HepG2 (cell line): ENCODE results near the gene C11orf54. TPM values are rescaled to one million over a fixed set of nuclear protein-coding genes. Genes with fewer than 3 reads are reported as not detected.

Experiments
- AHR ChIP-seq: IDR thresholded peaks from 2 replicates; pipeline ENCODE4 v1.6.1; 2018; ENCODE audit warnings: missing genetic modification reagents, missing compliant biosample characterization
- ASH2L ChIP-seq: fragments of 300-600, 200-600 bp; sonication (generic); IDR thresholded peaks from 2 replicates; pipeline ENCODE4 v1.7.0; 2017; ENCODE audit warnings: low read depth, mild to moderate bottlenecking, moderate library complexity, mixed read lengths, low read length; ENCODE audit not compliant: insufficient read length
- ELF1 ChIP-seq: sonication (generic); formaldehyde crosslinking; IDR thresholded peaks from 2 replicates; pipeline ENCODE4 v1.4.0; 2020; ENCODE audit warnings: missing genetic modification reagents
- ETV6 ChIP-seq: sonication (generic); formaldehyde crosslinking; conservative IDR thresholded peaks from 2 replicates; pipeline ENCODE4 v1.4.0; 2020; ENCODE audit warnings: missing genetic modification reagents
- FOXK2 ChIP-seq: fragments of 450-650 bp; IDR thresholded peaks from 2 replicates; pipeline ENCODE4 v1.6.1; 2016
- MAFK ChIP-seq, 2 experiments: IDR thresholded peaks in 1 of 2; conservative IDR thresholded peaks in 1 of 2; 2 replicates each; pipeline ENCODE4 v1.6.1; 2011; ENCODE audit warnings: improper control_type of control experiment in 2 of 2, low read length in 2 of 2
- MYC ChIP-seq: sonication (generic); formaldehyde crosslinking; IDR thresholded peaks from 2 replicates; pipeline ENCODE4 v1.9.0; 2021; ENCODE audit warnings: missing genetic modification reagents, borderline replicate concordance
- NFKBIZ ChIP-seq: IDR thresholded peaks from 2 replicates; pipeline ENCODE4 v1.6.1; 2018; ENCODE audit warnings: missing genetic modification reagents, missing compliant biosample characterization
- PAX8 ChIP-seq: sonication (generic); formaldehyde crosslinking; IDR thresholded peaks from 2 replicates; pipeline ENCODE4 v1.8.0; 2022; ENCODE audit warnings: mild to moderate bottlenecking, missing genetic modification reagents, borderline replicate concordance
- POLR2G ChIP-seq: fragments of 200-400 bp; formaldehyde crosslinking; IDR thresholded peaks from 2 replicates; pipeline ENCODE4 v1.6.1; 2018; ENCODE audit warnings: mild to moderate bottlenecking, low read depth, low read length, moderate library complexity
- RBAK ChIP-seq: sonication (generic); formaldehyde crosslinking; IDR thresholded peaks from 2 replicates; pipeline ENCODE4 v1.5.1; 2020; ENCODE audit warnings: mild to moderate bottlenecking, missing genetic modification reagents
- SPEN ChIP-seq: sonication (generic); formaldehyde crosslinking; IDR thresholded peaks from 2 replicates; pipeline ENCODE4 v1.5.1; 2020; ENCODE audit warnings: low read depth, mild to moderate bottlenecking, missing genetic modification reagents
- STAT5B ChIP-seq: sonication (generic); formaldehyde crosslinking; IDR thresholded peaks from 2 replicates; pipeline ENCODE4 v1.4.0; 2020; ENCODE audit warnings: missing genetic modification reagents
- WIZ ChIP-seq: sonication (generic); formaldehyde crosslinking; IDR thresholded peaks from 2 replicates; pipeline ENCODE4 v1.5.1; 2020; ENCODE audit warnings: mild to moderate bottlenecking, missing genetic modification reagents
- XRCC5 ChIP-seq: fragments of 200-400 bp; formaldehyde crosslinking; optimal IDR thresholded peaks from 2 replicates; pipeline ENCODE3; 2017; ENCODE audit warnings: mild to moderate bottlenecking, low read length
- ZBTB21 ChIP-seq: sonication (generic); formaldehyde crosslinking; IDR thresholded peaks from 2 replicates; pipeline ENCODE4 v1.4.0; 2020; ENCODE audit warnings: missing genetic modification reagents
- ZFP36L2 ChIP-seq: sonication (generic); formaldehyde crosslinking; IDR thresholded peaks from 2 replicates; pipeline ENCODE4 v1.4.0; 2020; ENCODE audit warnings: missing genetic modification reagents
- ZKSCAN5 ChIP-seq: sonication (generic); formaldehyde crosslinking; IDR thresholded peaks from 2 replicates; pipeline ENCODE4 v1.5.1; 2020; ENCODE audit warnings: mild to moderate bottlenecking, missing genetic modification reagents
- ZNF230 ChIP-seq: sonication (generic); formaldehyde crosslinking; IDR thresholded peaks from 2 replicates; pipeline ENCODE4 v1.4.0; 2020; ENCODE audit warnings: mild to moderate bottlenecking, missing genetic modification reagents
- ZNF317 ChIP-seq: sonication (generic); formaldehyde crosslinking; IDR thresholded peaks from 2 replicates; pipeline ENCODE4 v1.5.0; 2020; ENCODE audit warnings: mild to moderate bottlenecking, missing genetic modification reagents
- ZNF558 ChIP-seq: sonication (generic); formaldehyde crosslinking; IDR thresholded peaks from 2 replicates; pipeline ENCODE4 v1.9.0; 2022; ENCODE audit warnings: mild to moderate bottlenecking, missing genetic modification reagents, borderline replicate concordance
- ZNF598 ChIP-seq: sonication (generic); formaldehyde crosslinking; IDR thresholded peaks from 2 replicates; pipeline ENCODE4 v1.5.1; 2020; ENCODE audit warnings: mild to moderate bottlenecking, missing genetic modification reagents, borderline replicate concordance
- ZNF616 ChIP-seq: sonication (generic); formaldehyde crosslinking; IDR thresholded peaks from 2 replicates; pipeline ENCODE4 v1.5.0; 2020; ENCODE audit warnings: low read depth, mild to moderate bottlenecking, missing genetic modification reagents
- ZNF713 ChIP-seq: sonication (generic); formaldehyde crosslinking; IDR thresholded peaks from 2 replicates; pipeline ENCODE4 v1.4.0; 2020; ENCODE audit warnings: mild to moderate bottlenecking, missing genetic modification reagents
- ZNF83 ChIP-seq: sonication (generic); formaldehyde crosslinking; IDR thresholded peaks from 2 replicates; pipeline ENCODE4 v1.4.0; 2020; ENCODE audit warnings: missing genetic modification reagents, mild to moderate bottlenecking, borderline replicate concordance
- polyA plus RNA-seq, 8 experiments: library from polyadenylated mRNA; depleted of rRNA in 3 of 8; stranded (reverse) in 7 of 8; unstranded in 1 of 8; fragments of >200 nt; fragmentation: Illumina TruSeq in 4 of 8; extraction: Trizol in 4 of 8; gene quantifications; 2 replicates each; pipeline versions ENCODE4 v1.2.1 to v1.2.3, GENCODE V29; 2011 to 2016; ENCODE audit warnings: low read depth in 4 of 8, missing spikeins in 1 of 8, mixed read lengths in 1 of 8; ENCODE audit not compliant: insufficient read depth in 1 of 8
- total RNA-seq, 5 experiments: library from RNA; depleted of rRNA; stranded (reverse); fragments of >200 nt; fragmentation: Illumina TruSeq; extraction: Trizol; gene quantifications; 2 replicates each; pipeline ENCODE4 v1.2.3, GENCODE V29; 2016; ENCODE audit warnings: low read depth in 1 of 5
- TF ChIP-seq, protein P1 (sequence below): sonication (generic); formaldehyde crosslinking; IDR thresholded peaks from 2 replicates; pipeline ENCODE4 v1.8.1; 2023; ENCODE audit warnings: mild to moderate bottlenecking, inconsistent platforms, moderate library complexity, missing genetic modification reagents, borderline replicate concordance
- TF ChIP-seq, protein P2 (sequence below): sonication (generic); formaldehyde crosslinking; IDR thresholded peaks from 2 replicates; pipeline ENCODE4 v1.4.0; 2020; ENCODE audit warnings: missing genetic modification reagents
- TF ChIP-seq, protein P3 (sequence below): sonication (generic); formaldehyde crosslinking; IDR thresholded peaks from 2 replicates; pipeline ENCODE4 v1.5.0; 2020; ENCODE audit warnings: mild to moderate bottlenecking, missing genetic modification reagents

Gene C11orf54
- total and polyA plus RNA-seq, 2 of the 13 experiments (the other 11 are each of a cell fraction or from before 2014, with no cell fraction given): 42.7 to 50.1 TPM

DNA sequence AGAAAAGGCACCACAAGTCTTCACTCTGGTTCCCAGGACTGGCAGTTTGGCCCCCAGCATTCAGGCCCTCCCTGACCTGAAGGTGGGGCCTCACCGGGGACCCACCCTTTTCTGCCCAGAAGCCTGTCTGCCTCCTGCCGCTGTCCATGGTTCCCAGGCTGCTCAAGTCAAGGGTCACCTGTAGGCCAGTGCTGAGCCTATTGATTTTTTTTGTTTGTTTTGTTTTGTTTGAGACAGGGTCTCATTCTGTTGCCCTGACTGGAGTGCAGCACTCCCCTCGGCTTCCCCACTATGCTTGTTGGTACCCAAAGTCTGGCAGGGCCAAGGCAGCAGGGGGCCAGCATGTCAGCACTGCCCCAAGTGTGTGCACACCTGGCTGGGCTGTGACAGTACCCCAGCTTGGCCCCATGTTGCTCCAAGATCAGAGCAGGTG is 31.6 kb downstream of the C11orf54 start (continued):
- TF ChIP-seq WIZ (CRISPR knock-in tag): peak; percentile 99
- no peak for TF ChIP-seq ZNF616 (CRISPR knock-in tag)
- TF ChIP-seq, protein P1, sequence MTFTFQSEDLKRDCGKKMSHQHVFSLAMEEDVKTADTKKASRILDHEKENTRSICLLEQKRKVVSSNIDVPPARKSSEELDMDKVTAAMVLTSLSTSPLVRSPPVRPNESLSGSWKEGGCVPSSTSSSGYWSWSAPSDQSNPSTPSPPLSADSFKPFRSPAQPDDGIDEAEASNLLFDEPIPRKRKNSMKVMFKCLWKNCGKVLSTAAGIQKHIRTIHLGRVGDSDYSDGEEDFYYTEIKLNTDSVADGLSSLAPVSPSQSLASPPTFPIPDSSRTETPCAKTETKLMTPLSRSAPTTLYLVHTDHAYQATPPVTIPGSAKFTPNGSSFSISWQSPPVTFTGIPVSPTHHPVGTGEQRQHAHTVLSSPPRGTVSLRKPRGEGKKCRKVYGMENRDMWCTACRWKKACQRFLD (CRISPR knock-in tag): no peak
- no peak for TF ChIP-seq MYC
- TF ChIP-seq ZNF83 (CRISPR knock-in tag): no peak
- 0 out of 2 replicates have a peak, but pooled peaks have one; percentile 65 for TF ChIP-seq STAT5B (CRISPR knock-in tag)
- 0 out of 2 replicates have a peak, but pooled peaks have one; percentile 68 for TF ChIP-seq NFKBIZ
- no peak for TF ChIP-seq MAFK (conservative IDR thresholded peaks at IDR 0.05 in 1 of 2, IDR thresholded peaks at IDR 0.05 in 1 of 2; ENCODE audit: low read length in 2 of 2)
- no peak for TF ChIP-seq XRCC5
- no peak for TF ChIP-seq ZKSCAN5 (CRISPR knock-in tag)
- 0 out of 2 replicates have a peak, but pooled peaks have one; percentile 24 for TF ChIP-seq ZNF598 (CRISPR knock-in tag)
- no peak for TF ChIP-seq ZNF713
- 0 out of 2 replicates have a peak, but pooled peaks have one; percentile 39 for TF ChIP-seq ZBTB21 (CRISPR knock-in tag)
- TF ChIP-seq FOXK2: 0 out of 2 replicates have a peak, but pooled peaks have one; percentile 41
- TF ChIP-seq SPEN (CRISPR knock-in tag): peak; percentile 67
- TF ChIP-seq, protein P2, sequence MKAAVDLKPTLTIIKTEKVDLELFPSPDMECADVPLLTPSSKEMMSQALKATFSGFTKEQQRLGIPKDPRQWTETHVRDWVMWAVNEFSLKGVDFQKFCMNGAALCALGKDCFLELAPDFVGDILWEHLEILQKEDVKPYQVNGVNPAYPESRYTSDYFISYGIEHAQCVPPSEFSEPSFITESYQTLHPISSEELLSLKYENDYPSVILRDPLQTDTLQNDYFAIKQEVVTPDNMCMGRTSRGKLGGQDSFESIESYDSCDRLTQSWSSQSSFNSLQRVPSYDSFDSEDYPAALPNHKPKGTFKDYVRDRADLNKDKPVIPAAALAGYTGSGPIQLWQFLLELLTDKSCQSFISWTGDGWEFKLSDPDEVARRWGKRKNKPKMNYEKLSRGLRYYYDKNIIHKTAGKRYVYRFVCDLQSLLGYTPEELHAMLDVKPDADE (CRISPR knock-in tag): no peak
- TF ChIP-seq RBAK (CRISPR knock-in tag): no peak
- TF ChIP-seq AHR (CRISPR knock-in tag): no peak
- peak; percentile 93 for TF ChIP-seq ZNF230
- no peak for TF ChIP-seq ASH2L
- TF ChIP-seq PAX8 (CRISPR knock-in tag): no peak
- peak; percentile 82 for TF ChIP-seq ETV6
- 0 out of 2 replicates have a peak, but pooled peaks have one; percentile 67 for TF ChIP-seq ZNF317
- TF ChIP-seq ELF1 (CRISPR knock-in tag): no peak
- no peak; the same call in 1 of the 2 replicates for TF ChIP-seq ZNF558 (CRISPR knock-in tag)
- TF ChIP-seq POLR2G: no peak
- TF ChIP-seq, protein P3, sequence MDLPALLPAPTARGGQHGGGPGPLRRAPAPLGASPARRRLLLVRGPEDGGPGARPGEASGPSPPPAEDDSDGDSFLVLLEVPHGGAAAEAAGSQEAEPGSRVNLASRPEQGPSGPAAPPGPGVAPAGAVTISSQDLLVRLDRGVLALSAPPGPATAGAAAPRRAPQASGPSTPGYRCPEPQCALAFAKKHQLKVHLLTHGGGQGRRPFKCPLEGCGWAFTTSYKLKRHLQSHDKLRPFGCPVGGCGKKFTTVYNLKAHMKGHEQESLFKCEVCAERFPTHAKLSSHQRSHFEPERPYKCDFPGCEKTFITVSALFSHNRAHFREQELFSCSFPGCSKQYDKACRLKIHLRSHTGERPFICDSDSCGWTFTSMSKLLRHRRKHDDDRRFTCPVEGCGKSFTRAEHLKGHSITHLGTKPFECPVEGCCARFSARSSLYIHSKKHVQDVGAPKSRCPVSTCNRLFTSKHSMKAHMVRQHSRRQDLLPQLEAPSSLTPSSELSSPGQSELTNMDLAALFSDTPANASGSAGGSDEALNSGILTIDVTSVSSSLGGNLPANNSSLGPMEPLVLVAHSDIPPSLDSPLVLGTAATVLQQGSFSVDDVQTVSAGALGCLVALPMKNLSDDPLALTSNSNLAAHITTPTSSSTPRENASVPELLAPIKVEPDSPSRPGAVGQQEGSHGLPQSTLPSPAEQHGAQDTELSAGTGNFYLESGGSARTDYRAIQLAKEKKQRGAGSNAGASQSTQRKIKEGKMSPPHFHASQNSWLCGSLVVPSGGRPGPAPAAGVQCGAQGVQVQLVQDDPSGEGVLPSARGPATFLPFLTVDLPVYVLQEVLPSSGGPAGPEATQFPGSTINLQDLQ (CRISPR knock-in tag): no peak
- peak; percentile 73; the same call in 1 of the 2 replicates for TF ChIP-seq ZFP36L2 (CRISPR knock-in tag)
